Right hindlimb (tissue), 1 donor: Measurements from ENCODE around the gene DPM2.
A peak's percentile ranks its signal among the peaks of the same experiment; 100 is the strongest.

ENCODE experiments used
- DNase-seq: peaks from one replicate; pipeline ENCODE4 v3.0.0-alpha.2; 2018

Gene DPM2

GRCh38 chr9:127916720-127917581 lies 20.7 kb downstream of the DPM2 start, which contains the start of gene ST6GALNAC4:
ST6GALNAC4 (minus strand) TSS chr9:127917041; CDS start chr9:127916419, 622 bp downstream.
- DNase-seq: peak; percentile 98

DNA sequence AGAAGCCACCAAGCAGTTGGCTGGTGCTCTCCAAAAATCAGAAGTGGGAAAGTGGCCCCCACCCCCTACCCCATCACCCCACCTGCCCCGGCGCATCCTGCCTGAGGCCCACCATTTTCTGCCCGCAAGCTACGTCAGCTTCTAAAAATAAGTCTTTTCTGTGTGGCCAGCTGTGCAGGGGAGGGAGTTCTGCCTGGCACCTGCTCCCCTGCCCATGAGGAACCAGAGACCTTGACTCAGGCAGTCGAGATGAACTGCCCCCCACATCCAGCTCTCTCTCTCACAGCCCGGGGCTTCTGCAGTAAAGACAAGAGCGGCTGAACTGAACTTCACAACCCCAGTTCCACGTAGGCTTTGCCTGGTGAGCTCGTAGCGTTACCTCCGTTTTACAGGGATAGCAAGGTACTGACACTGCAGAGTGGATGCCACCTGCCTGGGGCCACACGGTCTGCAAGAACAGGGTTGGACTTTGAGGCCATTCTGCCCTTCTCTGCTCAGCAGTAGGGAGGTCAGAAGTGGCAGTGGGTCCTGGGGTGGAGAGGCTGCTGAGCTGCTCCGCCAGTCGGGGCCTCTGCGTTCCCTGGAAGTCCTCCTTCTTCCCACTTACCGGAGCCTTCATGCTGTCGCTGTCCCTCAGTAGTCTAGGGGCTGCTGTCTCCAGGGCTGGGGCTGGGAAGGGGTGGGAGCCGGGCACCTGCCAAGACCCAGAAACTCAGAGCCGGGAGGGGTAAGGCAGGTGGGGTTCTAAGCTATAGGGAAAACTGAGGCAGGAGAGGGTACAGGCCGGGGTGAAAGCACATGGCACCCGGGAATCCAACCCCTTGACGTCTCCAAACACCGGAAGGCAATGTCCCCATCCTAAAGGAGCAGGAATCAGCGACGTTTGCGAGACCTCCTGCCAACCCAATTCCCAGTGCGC lies 21.6 kb downstream of the DPM2 start:
- DNase-seq: no peak

DNA sequence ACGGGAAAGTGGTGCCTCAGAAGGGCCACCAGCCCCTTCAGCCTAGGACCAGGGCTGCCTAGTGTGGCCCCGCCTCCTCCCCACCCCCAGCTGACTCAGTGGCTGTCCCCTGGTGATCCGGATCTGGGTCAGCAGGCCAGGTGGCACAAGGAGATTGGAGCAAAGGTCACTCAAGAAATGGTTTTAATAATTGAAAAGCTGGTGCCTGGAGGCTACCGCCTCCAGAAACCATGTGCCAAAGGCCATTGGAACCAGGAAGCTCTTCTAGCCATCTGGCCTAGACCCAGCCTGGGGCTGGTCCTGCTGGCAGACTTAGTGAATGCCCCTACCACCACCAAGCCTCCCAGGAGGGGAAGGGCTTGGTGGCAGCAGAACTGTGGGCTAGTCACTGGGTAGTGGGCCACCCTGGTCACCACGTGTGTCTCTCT lies 22.3 kb downstream of the DPM2 start:
- DNase-seq: no peak

- no peak for DNase-seq
Measured at GRCh38 chr9:127913682-127914081, 24.0 kb downstream of the DPM2 start.

DNA sequence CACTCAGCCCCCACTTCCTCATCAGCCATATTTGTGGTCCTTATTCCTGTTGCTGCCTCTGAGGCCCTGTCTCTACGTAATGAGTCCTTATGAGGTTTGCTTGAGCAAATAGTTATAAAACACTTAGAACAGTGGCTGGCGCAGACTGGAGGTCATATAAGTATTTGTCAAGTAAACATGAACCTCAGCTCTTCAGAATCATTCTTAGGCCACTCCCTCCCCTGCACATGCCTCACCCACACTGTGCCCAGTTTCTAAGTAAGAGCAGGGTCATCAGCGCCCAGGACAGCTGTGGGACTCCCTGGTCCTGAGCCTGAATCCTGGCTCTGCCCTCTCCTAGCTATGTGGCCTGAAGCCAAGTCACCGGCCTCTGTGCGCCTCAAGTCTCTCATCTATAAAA lies 24.8 kb downstream of the DPM2 start:
- no peak for DNase-seq

DNA sequence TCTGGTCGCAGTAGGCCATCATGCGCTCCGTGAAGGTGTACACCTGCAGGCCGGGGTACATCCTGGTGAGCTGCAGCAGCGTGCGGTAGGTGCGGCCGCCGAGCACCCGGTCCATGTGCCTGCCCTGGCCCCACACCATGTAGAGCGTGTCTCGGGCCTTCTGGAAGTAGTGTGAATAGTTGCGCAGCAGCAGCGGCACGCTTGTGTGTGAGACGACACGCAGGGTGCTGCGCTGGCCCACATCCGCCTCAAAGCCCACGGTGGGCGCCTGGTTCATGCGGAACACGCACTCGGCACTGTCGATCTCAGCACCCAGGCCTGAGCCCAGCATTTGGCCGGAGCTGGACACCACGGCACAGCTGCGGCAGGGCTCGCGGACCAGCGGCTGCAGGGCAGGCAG lies 25.4 kb downstream of the DPM2 start:
- no peak for DNase-seq

GRCh38 chr9:127910613-127911205 lies 26.9 kb downstream of the DPM2 start:
- DNase-seq: no peak

DNA sequence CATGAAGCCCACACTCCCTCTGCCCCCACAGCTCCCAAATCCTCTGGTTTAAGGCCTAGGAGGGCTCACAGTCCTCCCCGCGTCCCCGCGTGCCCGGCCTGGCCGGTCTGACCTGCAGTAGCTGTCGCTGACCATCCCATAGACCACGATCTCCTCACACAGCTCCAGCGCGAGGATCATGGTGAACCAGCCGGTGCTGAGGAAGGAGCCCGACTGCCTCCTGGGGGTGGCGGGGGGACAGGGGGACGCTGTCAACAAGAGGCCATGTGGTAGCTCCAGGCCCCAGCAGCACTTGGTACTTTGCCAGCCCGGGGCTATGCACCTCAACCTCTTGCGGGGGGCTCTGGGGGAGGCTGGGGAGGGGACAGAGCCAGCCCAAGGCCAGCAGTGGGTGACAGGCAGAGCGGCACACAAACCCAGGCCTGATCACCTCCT lies 27.8 kb downstream of the DPM2 start:
- DNase-seq: no peak

- DNase-seq: no peak
Measured at GRCh38 chr9:127908660-127908926, 29.1 kb downstream of the DPM2 start.

GRCh38 chr9:127907867-127908659 lies 29.6 kb downstream of the DPM2 start:
- no peak for DNase-seq

GRCh38 chr9:127905788-127906191 lies 31.9 kb downstream of the DPM2 start:
- peak; percentile 18 for DNase-seq

DNA sequence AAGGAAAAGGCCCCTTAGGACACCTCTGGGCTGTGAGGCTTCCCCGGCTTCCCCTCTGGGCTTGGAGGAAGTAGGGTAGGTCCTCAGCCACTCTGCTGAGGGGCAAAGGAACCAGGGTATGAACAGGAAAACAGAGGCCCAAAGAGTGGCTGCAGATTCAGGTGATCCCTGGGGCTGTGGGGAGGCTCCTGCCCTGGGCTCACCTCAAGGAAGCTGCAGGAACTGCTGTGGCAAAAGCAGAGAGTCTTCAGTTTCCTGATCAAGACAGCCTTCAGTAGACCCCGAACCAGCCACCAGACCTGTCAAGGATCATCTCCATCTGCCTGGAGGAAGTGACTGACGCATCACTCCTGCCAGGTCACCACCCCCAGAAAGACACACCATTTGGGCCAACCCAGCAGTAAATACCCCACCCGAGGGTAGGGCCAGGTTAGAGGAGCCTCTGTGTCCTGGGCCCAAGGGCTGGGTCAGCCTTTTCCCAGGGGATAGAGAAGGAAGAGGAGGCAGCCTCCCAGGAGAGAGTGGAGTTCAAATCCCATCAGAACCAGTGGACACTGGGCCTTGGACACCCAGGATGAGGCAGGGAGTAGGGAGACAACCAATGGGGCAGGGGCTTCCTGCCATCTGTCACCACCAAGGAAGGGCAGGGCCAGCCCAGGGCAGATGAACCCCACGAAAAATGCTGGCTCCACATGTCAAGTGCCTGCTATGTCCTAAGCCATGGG lies 32.5 kb downstream of the DPM2 start:
- peak; percentile 28 for DNase-seq

GRCh38 chr9:127904561-127905003 lies 33.1 kb downstream of the DPM2 start:
- peak; percentile 74 for DNase-seq

DNA sequence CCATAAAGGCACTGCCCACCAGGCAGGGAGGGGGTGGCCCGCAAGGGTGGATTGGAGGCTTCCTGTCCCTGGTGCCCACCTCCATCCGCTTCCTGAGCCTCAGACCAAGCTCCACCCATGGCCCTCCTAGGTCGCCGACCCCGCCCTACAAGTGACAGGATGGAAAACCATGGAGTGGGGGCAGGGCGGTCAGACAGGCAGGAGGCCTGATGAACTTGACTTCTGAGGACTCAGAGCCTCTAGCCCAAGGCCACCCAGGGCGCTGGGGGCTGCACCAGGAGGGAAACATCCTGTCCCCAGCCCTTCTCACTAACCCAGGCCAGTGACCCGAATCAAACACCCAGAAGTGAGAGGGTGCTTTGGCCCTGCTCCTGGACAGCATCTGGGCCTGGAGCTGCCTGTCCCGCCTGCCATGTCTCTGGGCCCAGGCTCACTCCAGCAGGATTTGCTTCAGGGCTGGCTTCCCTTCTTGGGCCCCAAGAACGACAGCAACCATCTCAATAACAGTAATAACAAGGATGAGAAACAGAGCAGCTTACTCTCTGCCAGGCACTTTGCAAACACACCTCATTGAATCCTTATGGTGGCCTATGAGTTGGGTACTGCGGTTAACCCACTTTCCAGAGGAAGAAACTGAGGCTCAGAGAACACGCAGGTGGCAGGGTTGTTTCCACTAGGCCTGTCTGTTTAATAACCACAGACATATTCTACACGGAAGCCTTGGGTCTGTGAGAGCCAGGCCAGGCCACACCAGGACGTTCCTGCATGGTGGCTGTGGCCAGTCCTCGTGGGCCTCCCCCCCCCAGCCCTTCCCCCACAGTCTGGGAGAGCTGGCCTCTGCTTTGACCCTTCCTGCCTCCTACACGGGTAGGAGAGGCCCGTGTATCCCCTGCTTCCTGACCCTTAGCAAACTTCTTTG lies 33.8 kb downstream of the DPM2 start:
- DNase-seq: peak; percentile 81

DNA sequence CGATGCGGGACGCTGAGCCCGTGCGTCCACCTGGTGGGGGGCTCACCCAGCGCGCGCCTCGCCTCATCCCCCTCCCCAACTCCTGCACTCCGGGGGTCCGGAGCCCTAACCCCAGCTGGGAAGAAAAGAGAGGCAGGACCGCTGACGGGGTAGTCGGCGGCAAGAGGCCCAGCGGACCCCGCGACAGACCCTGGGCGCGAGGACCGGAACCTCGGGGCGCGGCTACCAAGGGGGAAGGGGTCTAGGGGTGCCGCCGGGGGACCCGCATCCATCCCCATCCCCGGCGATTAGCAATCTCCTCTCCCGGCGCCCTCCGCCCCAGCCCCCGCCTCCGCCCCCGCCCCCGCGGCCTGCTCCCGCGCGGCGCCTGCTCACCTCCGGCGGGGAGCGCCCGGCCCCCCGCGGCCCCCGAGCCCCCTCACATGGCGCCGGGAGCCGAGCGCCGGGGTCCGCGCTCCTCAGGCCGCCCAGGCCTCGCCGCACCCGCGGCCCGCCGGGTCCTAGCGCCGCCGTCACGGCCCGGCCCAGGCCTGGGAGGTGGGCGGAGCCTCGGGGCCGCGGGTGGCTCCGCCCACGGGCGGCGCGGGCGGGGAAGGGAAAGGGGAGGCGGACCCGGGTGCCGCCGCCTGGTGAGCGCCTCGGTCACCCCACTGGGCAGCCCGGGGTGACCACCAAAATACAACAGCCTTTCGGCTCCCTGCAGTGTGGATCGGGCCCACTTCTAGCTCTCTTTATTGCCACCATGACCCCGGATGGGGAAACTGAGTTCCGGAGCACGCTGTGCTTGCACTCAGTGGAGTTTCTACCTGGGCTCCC lies 38.3 kb downstream of the DPM2 start, which contains the start of gene ST6GALNAC6:
Gene ST6GALNAC6, minus strand, starts transcription at position 476 of the 816 bp plus-strand sequence. CDS start 1,622 bp downstream, outside the sequence.
- peak; percentile 85 for DNase-seq

- peak; percentile 72 for DNase-seq
Measured at GRCh38 chr9:127898433-127899127, 39.1 kb downstream of the DPM2 start.

- peak; percentile 92 for DNase-seq
Measured at GRCh38 chr9:127897193-127897692, 40.4 kb downstream of the DPM2 start.

DNA sequence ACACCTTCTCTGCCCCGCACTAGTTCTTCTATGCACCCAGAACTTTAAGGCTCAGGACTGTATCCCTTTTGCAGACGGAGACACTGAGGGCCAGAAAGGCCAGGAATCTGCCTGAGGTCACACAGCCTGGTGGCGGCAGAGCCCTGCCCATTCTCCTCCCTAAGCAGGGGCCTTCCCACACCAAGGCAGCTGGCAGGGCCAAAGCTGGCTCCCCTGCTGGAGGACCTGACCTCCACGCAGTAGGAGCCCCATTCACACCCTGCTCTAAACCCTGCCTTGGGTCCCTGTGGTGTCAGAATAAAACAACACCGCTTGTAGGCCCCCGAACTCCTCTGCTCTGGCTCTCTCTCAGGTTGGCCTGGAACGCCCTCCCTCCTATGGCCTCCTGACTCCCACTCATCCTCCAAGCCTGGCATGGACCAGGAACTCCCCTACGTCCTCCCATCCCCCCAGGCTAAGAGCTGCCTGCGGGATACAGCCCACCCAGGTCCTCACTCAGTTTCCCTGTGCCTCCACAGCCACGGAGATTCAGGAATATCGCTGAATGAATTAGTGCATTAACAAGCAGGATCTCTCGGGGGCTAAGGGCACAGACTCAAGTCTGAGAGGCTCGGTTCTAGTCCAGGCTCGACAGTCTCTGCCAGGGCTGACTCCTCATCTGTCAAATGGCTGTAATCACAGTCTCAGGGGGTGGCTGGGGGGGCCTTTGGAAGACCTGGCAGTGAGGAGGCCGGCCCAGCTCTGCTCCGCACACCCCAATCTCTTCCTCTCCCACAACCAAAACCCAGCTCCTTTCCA lies 41.1 kb downstream of the DPM2 start:
- no peak for DNase-seq
